Skin of body (tissue), 3 donors: ENCODE results near the gene WDR38. TPM values are rescaled to one million over a fixed set of nuclear protein-coding genes. Genes with fewer than 3 reads are reported as not detected.

Source experiments
- DNase-seq: peaks from one replicate; lab custom pipeline; 2025; lab: John Stamatoyannopoulos, UW
- small RNA-seq: library from RNA; depleted of rRNA; stranded (forward); fragments of <200 nt; gene quantifications from one replicate; pipeline ENCODE3, GENCODE V24; 2014; ENCODE audit warnings: low replicate concordance
- total RNA-seq: library from RNA; depleted of rRNA; stranded (reverse); fragments of >200 nt; gene quantifications from one replicate; pipeline ENCODE4 v1.2.3, GENCODE V29; 2014

WDR38 gene
- total RNA-seq, 1 donor from 2014 or later: not detected

DNA sequence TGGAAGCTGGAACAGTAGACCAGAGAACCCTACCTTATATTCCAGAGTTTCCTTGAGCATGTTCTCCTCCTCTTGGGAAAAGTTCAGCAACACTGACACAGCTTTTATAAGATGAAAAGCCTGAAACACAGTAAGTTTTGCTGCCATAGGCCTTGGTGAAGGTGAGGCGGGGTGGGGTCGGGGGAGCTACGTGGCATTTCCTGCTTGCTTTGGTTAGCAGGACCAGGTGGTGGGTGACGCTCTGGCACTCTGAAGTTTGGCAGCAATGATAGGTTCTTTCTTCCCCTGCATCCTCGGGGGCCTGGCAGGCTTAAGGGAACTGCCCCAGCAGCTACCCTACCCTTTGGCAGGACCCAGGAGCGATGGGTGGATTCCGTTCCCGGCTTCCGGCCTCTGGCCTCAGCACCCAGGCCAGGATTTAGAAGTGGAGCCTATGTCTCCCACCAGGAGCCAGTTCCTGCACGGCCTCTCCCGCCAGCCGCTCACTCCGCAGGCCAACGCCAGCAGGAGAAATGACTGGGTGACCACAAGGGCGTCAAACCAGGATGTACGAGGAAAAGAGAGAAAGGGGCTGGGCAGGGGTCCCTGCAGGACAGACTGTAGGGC, 28.0 kb downstream of the WDR38 start:
- no peak for DNase-seq

DNA sequence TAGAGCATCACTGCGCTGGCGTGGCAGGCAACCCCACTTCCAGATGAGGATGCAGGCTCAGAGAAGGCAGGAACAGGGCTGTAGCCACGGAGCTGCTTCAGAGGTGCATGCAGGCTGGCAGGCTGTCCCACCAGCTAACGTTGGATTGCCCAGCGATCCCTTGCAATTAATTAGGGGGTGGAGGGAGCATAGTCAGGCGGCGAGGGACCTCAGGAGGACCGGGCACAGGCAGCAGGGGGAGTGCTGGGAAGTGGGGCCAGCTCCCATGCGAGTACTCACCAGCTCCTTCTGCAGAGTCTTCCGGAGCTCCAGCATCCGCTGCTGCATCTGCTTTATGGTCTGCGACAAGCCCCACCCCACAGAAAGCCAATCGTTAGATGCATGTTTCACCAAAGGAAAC, 29.0 kb downstream of the WDR38 start:
- no peak for DNase-seq

DNA sequence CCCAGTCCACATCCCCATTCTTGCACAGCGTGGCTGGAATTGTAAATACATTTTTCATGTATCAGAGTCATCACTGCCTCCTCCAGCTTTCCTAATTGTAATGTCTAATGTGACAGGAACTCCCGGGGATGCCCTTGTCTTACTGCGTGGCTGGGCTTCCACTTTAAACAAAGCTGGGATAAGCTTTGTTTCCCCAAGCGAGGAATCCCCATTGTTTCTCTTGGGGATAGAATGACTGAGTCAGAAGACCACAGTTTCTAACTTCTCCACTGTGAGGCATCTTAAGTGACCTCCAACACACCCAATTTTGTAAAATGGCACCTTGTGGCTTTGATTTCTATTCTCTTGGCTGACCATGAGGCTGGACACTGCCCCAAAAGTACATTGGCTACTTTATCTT, 31.1 kb downstream of the WDR38 start:
- DNase-seq: no peak

DNA sequence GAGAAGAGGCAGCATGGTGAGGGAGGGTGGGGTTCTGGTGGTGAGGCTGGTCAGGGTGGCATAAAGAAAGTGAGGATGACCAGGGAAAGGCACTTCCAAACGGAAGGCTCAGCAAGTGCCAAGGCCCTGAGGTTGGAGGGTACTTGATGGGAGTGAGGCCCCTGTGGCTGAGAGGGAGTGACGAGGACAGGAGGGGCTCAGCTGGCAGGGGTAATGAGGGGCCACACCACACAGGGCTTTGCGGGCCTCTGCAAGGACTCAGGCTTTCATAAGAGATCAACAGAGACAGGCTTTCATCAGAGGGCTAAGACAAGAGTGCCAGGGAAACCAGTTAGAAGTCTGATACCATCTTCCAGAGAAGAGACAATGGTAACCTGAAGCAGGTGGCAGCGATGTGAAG, 32.3 kb downstream of the WDR38 start:
- DNase-seq: no peak

DNA sequence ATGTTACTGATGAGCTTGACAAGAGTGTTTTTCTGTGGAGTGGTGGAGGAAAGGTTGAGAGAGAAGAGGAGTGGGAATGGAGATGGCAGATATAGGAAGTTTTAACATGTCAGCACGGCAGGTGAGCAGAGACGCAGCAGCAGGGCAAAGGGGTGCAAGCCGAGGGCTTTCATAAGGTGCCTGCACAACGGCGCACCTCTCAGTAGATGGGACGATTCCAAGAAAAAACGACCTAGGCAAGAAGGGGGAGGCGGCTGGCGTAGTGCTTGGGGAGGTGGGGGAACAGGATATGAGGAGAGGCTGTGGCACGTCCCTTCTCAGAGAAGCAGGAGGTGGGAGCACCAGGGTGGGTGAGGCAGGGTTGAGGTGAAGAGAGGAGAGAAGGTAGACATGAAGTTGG, 33.2 kb downstream of the WDR38 start:
- no peak for DNase-seq

DNA sequence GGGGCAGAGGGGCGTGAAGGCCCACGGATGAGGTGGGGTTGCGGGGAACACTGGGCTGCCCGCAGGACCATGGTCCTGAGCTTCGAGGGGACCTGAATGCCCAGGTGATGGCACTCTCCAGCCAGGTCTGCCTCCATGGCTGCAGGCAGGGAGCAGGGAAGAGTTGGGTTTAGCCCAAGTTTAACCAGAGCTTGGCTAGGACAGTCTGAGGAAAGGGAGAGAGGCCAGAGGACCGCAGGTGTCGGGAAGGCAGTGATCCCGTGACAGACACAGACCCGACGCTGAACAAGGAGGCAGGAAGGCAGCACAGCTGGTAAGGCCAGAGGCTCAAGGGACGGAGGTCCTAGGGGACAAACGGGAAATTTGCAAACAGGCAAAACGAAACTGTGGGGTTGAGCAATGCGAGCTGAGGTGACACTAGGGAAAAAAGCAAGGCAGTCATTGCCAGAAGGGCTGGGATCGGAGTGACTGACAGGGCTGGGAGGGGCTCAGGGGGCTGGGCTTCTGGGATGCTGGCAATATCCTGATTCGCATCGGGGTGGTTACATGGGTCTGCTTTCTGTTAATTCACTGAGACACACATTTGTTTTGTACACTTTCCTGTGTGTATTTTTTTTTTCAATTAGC, 33.7 kb downstream of the WDR38 start:
- no peak for DNase-seq

DNA sequence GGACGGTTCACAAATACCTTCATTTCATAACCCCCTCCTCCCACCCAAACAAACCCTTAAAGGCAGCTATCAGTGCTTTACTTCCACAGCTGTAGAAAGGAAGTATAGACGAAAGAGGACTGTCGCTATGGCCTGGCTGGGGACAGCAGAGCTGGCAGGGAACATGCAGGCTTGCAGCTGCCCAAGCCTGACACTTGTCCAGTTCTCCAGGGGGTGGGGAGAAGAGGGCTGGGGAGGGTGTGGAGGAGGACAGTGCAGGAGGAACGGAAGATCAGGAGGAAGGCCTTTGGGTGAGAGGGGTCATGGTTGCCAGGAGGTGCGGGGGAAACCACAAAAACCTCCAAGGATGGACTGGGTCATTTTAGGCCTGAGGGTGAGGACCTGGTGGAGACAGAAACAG, 34.6 kb downstream of the WDR38 start:
- DNase-seq: no peak

DNA sequence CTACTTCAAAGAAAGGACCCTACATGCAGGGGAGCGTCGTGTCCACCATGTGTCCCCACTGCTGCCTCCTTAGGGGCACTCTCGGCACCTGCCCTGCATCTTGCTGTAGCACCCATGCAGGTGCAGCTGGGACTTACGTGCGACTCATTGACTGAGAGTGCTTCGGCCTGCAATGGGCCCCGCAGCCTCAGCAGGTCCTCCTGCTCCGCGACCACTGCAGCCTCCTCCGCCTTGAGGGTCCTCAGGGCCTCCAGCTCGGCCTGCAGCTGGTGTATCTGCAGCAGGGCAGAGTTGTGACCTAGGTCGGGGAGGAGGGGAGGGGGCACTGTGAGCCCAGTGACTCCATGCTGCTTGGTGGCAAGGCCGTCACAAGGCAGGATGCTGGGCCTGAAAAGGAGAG, 35.7 kb downstream of the WDR38 start:
- DNase-seq: no peak

DNA sequence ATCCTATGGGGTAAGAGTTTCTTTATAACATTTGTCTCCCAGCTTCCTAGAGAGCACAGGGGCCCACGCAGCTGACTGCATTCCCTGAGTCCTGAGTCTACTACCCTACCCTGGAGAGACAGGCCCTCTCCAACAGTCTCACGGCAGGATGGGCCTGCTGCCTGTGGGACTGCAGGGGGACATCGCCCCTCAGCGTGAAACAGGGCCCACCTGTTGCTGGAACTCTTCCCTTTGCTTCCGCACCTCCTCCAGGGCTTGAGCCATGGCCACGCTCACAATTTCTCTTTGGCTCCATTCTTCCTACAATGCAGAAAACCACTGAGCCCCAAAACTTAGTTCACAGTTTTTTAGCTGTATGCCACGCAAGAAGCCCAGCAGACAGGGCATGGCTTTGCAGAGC, 36.9 kb downstream of the WDR38 start:
- no peak for DNase-seq

DNA sequence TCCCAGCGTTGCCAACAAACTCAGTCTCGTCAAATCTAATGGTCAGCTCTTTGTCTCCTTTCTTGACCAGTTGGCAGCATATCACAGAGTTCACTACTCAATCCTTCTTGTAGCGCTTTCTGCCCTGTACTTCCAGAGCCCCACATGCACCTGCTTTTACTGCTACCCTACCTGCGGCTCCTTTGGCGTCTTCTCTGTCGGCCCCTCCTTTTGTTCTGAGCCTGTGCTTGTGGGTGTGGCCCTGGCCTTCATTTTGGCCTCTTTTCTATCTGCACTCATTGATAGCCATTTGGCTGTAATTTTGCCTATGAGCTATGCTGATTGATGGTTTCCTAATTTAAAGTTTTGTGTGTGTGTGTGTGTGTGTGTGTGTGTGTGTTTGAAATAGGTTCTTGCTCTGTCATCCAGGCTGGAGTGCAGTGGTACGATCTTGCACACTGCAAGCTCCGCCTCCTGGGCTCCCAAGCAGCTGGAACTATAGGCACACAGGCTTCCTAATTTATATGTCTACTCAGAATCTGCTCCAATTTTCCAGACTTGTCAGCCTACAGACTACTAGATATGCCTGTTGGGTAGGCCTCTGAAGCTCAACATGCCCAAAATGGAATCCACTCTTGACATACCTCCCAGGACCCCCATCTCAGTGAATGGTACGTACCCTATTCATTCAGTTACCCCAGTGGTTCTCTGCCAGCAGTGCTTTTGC, 40.9 kb downstream of the WDR38 start:
- no peak for DNase-seq

DNA sequence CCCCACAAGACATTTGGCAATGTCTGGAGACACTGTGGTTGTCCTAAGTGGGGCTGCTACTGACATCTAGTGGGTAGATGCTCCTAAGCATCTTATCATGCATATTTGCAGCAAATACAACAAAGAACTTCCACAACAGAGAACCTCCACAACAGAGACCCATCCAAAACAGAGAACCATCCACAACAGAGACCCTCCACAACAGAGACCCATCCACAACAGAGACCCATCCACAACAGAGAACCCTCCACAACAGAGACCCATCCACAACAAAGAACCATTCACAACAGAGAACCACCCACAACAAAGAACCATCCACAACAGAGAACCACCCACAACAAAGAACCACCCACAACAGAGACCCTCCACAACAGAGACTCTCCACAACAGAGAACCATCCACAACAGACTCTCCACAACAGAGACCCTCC, 41.5 kb downstream of the WDR38 start:
- no peak for DNase-seq

DNA sequence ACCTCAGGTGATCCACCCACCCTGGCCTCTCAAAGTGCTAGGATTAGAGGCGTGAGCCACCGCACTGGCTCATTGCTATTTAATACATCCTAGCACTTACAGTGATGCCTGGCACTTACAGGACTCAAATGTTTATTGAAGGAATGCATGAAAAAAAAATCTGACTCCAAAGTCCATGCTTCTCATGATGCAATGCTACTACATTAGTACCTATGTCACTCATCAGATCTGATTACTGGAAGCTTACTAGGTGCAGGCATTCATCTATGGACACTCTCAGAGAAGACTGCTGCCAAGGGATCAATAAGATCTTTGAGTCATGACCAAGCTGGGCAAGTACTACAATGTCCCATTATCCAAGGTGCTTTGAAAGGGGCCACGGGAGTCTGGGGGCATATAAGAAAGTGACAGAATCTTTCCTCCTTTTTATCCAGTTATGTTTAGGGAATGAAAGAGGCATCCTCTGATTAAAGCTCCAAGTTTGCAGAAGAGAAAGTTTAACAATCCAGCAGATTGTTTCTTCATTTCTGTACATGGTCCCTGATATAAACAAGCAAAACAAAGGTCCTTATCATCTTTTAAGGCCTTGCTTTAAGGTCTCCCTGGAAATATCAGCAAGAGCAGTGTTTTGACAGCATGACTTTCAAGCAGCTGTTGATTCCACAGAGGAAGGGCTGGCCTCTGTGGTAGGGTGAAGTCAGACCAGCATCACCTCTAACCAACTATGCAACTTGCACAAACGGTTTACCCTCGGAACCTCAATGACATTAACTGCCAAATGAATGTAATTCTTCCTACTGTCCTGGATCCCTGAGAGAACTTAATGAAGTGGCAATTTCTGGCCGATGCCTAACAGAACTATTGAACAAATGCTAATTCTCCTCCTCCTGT, 44.6 kb downstream of the WDR38 start:
- no peak for DNase-seq

DNA sequence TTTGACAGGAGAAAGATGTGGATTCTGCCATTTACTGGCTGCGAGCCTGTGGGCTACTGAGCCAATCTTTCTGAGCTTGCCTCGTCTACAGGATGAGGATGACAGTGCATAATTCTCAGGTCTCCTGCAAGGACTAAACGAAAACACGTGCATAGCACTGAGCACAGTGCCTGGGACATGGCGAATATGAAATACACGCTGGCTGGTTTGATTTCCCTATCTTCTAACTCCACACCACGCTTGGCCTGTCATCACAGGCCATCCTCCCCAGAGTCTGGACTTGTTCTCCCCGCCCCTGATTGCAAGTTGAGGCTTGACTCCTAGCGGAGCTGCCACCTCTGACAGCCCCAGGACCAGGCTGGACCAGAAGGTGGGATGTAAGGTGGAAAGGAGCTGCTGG, 46.6 kb downstream of the WDR38 start:
- no peak for DNase-seq

DNA sequence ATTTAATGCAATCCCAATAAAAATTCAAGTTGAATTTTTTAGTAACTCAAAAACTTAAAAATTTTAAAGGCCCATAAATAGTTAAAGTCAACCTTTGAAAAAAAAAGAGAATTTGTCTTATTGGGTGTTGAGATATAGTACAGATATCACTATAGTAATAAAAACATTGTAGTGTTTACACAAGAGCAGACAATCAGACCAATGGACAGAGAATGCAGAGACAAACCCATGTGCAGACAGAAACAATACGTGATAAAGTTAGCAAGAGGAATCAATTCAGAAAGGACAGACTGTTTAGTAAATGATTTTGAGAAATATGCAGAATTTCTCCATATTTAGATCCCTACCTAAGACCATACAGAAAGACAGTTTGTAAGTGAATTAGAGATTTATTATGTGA, 53.7 kb downstream of the WDR38 start:
- no peak for DNase-seq

Small RNA genes lying within 50 kb of the gene (small RNA-seq; reads per million reads assigned to genes)
- not detected for gene RNU4-82P

Other genes starting within 250 kb of the WDR38 start
- 0.99 TPM for gene NR6A1, start 82.1 kb upstream of the WDR38 start, total RNA-seq
- gene OLFML2A, start 76.3 kb upstream of the WDR38 start, total RNA-seq: 49.1 TPM
- gene RPL35, start 8.5 kb downstream of the WDR38 start, total RNA-seq: 1,522 TPM
- gene ARPC5L, start 8.7 kb downstream of the WDR38 start, total RNA-seq: 13.0 TPM
- 13.5 TPM for gene GOLGA1, start 87.6 kb downstream of the WDR38 start, total RNA-seq